Measurements from ENCODE around the gene UBA1.

The UBA1 gene

DNA sequence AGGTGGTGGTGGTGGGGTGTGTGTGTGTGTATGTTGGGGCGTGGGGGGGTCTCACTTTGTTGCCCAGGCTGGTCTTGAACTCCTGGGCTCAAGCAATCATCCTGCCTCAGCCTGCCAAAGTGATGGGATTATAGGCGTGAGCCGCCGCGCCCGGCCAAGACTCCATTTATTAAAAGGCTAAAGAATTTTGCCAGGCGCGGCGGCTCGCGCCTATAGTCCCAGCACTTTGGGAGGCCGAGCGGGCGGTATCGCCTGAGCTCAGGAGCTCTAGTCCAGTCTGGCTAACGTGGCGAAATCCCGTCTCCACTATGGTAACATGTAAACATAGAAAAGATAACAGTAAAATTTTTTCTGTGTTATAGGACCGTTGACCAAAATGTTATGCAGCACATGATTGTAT lies 3.7 kb upstream of the UBA1 start:
- no peak for DNase-seq (ENCODE audit: low read depth)

DNA sequence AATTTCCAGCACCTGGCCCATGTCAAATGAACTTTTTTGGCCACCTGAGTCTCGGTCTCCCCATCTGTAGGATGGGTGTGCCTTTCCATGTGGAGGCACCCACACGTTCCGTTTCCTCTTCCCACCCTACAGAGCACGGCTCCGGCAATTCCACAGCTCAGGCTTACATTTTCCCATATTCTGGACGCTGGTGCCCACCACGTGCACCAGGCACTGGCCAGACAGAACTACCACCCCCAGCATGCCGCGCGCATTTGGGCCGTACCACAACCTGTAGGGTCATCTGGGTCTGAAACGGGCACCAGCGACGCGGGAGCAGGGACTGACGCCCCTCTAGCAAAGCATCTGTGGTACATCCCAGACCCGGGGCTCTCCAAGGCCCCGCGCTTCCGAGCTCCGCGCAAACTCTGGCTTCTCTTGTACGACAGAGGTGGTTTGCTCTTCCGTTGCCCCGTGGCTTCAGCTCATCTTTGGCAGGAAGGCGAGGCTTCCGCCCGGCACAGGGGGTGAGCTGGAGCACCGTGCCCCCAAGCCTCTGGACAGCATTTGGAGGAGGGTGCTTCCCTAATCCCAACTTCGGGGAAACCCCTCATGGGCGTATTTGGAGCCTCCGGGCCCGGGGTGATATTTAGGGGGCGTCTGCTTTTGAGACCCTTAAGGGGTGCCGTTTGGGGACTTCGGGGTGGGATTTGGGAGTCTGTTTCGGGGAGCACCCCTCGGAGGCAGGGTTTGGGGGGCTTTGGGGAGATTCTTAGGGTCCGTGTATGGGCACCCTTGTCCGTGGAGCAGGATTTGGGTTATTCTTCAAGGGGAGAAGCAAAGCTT lies 3.0 kb upstream of the UBA1 start:
- peak; percentile 94 for DNase-seq (ENCODE audit: low read depth)

GRCh38 chrX:47191331-47191730 lies 2.3 kb upstream of the UBA1 start:
- no peak for DNase-seq (ENCODE audit: low read depth)

DNA sequence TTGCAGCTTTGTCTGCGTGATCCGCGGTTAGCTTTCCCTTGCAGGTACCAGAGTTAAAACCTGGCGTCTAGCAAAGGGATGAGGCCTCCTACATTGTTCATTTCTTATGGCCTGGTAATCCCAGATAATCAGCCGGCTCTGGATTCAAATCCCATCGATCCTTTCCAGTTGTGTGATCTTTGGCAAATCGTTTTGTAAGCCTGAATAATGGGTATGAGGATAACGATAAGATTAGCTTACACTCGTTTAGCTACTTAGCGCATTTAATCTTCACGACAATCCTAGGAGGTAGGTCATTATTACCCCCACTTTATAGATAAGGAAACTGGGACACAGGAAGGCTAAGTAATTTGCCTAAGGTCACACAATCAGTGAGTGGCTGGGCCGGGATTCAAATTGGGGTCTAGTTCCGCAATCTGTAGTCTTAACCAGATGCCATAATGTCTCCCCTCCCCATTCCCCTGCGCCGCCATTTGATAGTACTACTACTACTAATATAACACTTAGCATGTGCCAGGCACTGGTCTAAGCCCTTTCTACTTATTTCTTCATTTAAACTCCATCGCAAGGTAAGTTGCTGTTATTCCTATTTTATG lies 1.7 kb upstream of the UBA1 start:
- DNase-seq (ENCODE audit: low read depth), result no peak

GRCh38 chrX:47194194-47194787 lies 662 bp downstream of the UBA1 start:
- DNase-seq (ENCODE audit: low read depth), result no peak

DNA sequence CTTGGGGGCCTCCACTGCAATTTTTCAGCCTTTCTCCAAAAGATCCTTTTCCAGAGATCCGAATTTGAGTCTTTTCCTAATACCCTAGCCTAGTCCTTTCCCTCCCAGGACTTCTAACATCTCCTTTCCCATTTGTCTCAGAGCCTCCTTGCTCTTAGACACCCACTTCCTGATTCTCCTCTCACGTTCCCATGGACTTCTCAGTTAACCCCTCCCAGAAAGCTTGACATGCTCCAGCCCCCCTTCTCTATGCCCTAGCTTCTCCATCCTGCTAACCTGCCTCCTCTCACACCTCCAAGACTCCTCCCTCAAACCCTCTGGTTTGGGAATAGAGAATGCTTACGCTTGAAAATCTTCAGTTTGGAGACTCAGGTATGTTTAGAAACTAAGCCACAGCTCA lies 2.5 kb downstream of the UBA1 start:
- DNase-seq (ENCODE audit: low read depth), result no peak

GRCh38 chrX:47197526-47197925 lies 3.9 kb downstream of the UBA1 start:
- DNase-seq (ENCODE audit: low read depth), result no peak

GRCh38 chrX:47198026-47198686 lies 4.5 kb downstream of the UBA1 start:
- DNase-seq (ENCODE audit: low read depth), result no peak

GRCh38 chrX:47198687-47199080 lies 5.1 kb downstream of the UBA1 start:
- no peak for DNase-seq (ENCODE audit: low read depth)

DNA sequence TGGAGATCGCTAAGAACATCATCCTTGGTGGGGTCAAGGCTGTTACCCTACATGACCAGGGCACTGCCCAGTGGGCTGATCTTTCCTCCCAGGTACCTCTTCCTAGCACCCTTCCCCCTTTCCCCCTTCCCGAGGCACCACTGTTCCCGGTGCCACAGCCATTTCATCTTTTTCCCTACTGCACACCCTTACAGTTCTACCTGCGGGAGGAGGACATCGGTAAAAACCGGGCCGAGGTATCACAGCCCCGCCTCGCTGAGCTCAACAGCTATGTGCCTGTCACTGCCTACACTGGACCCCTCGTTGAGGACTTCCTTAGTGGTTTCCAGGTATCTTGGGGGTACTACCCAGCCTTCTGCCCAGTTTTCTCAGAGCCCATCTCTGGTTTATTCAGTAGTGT lies 5.7 kb downstream of the UBA1 start:
- DNase-seq (ENCODE audit: low read depth), result no peak

DNA sequence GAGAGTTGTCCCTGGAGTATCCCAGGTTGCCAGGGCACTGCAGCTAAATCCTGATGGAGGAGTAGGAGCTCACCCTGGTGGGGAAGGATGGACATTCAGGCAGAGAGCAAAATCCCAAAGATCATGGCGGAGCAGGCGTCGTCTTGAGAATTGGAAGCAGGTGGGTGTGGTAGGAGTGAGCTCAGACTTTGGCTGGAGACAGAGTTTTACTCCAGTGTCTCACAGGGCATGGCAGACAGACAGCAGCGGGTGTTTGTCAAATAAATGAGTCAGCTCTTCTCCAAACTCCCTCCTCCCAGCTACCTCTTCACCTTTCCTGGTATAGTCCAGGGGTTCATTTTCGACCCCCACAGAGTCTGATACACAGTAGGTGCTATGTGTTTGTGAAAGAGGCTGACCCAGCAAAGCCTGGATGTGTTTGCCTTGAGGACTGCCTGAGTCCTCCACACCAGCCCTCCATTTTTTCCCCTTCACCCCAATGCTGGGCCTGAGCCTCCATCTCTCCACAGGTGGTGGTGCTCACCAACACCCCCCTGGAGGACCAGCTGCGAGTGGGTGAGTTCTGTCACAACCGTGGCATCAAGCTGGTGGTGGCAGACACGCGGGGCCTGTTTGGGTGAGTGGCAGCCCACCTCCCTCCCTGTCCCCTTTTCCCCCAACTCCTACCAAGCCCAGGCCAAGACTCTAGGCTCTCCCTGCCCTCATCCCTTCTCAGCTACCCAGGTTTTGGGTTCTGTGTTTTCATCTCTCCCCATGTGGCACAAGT lies 6.9 kb downstream of the UBA1 start:
- DNase-seq (ENCODE audit: low read depth), result peak; percentile 76

GRCh38 chrX:47201345-47201944 lies 7.8 kb downstream of the UBA1 start:
- DNase-seq (ENCODE audit: low read depth), result no peak

GRCh38 chrX:47202316-47202715 lies 8.7 kb downstream of the UBA1 start:
- no peak for DNase-seq (ENCODE audit: low read depth)

GRCh38 chrX:47202877-47203276 lies 9.2 kb downstream of the UBA1 start:
- DNase-seq (ENCODE audit: low read depth), result no peak

GRCh38 chrX:47204970-47205369 lies 11.3 kb downstream of the UBA1 start:
- DNase-seq (ENCODE audit: low read depth), result no peak

DNA sequence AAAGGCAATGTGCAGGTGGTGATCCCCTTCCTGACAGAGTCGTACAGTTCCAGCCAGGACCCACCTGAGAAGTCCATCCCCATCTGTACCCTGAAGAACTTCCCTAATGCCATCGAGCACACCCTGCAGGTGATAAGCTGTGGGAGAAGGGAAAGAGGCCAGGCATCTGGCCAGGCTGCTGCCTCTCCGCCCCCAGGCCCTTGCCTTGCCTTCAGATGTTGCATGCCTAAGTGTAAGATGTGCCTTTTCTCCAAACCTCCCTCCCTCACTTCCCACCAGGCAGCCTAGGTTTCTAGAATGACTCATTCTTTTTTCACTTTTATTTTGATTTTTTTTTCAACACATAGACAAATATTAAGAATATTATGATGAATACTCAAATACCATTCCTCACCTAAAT lies 12.7 kb downstream of the UBA1 start:
- no peak for DNase-seq (ENCODE audit: low read depth)

- no peak for DNase-seq (ENCODE audit: low read depth)
Observed at GRCh38 chrX:47208108-47208507, 14.5 kb downstream of the UBA1 start.

DNA sequence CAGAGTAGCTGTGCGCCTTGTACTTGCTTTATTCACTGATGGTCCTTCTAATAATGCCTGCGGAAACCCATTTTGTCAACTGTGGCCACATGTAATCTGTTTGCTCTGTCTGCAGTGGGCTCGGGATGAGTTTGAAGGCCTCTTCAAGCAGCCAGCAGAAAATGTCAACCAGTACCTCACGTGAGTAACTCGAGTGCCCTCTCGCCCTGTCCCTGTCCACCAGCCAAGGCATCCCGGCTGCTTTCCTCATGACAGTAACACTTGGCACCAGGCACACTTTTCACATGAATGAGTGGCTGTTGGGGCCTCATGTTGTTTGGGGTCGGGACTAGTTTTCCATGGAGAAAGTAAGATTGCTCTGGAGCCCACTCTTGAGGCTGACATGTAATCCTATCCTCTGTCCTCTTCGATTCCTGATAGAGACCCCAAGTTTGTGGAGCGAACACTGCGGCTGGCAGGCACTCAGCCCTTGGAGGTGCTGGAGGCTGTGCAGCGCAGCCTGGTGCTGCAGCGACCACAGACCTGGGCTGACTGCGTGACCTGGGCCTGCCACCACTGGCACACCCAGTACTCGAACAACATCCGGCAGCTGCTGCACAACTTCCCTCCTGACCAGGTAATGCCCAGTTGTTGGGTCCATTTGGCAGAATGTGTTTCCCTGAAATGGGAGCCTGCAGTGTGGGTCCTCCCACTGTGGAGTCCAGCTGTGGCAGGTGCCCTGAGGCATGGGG lies 16.0 kb downstream of the UBA1 start:
- no peak for DNase-seq (ENCODE audit: low read depth)

- no peak for DNase-seq (ENCODE audit: low read depth)
Observed at GRCh38 chrX:47210661-47211425, 17.2 kb downstream of the UBA1 start.
